Epithelial cell of esophagus (primary cell): ENCODE results near the gene CFAP100.

Experiments
- DNase-seq: peaks from one replicate; pipeline ENCODE4 v3.0.0; 2010; ENCODE audit warnings: low read depth
- H3K4me3 ChIP-seq: 2 replicates; pipeline ENCODE4 v1.5.1; 2011; ENCODE audit warnings: mild to moderate bottlenecking, low read length, control low read depth
- TF ChIP-seq, protein P1 (sequence below): IDR thresholded peaks from 2 replicates; pipeline ENCODE4 v1.5.1; 2011; ENCODE audit warnings: low read depth, mild to moderate bottlenecking, low read length, control low read depth, inconsistent platforms; ENCODE audit not compliant: insufficient read depth; ENCODE audit errors: missing control alignments

Gene CFAP100

DNA sequence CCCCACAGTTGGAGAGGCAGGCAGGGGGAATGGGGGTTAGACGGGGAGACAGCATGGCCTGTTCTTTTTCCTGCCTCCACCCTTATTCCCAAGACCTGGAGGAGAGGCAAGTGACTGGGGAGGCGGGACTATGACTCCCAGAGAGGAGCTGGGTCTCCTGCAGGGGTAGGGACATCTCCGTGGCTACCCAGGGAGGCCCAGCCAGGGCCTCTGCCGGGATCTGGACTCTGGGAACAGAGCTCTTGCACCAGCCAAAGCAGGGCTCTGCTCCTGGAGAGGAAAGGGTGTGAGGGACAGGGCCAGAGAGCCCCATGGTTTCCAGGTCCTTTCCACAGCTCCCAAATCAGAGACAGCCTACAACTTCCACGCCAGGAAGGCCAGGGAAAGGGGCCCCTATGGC, 22.8 kb downstream of the CFAP100 start:
- TF ChIP-seq, protein P1, sequence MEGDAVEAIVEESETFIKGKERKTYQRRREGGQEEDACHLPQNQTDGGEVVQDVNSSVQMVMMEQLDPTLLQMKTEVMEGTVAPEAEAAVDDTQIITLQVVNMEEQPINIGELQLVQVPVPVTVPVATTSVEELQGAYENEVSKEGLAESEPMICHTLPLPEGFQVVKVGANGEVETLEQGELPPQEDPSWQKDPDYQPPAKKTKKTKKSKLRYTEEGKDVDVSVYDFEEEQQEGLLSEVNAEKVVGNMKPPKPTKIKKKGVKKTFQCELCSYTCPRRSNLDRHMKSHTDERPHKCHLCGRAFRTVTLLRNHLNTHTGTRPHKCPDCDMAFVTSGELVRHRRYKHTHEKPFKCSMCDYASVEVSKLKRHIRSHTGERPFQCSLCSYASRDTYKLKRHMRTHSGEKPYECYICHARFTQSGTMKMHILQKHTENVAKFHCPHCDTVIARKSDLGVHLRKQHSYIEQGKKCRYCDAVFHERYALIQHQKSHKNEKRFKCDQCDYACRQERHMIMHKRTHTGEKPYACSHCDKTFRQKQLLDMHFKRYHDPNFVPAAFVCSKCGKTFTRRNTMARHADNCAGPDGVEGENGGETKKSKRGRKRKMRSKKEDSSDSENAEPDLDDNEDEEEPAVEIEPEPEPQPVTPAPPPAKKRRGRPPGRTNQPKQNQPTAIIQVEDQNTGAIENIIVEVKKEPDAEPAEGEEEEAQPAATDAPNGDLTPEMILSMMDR: no peak
- H3K4me3 ChIP-seq: no peak overlapping the region
- no peak for DNase-seq

DNA sequence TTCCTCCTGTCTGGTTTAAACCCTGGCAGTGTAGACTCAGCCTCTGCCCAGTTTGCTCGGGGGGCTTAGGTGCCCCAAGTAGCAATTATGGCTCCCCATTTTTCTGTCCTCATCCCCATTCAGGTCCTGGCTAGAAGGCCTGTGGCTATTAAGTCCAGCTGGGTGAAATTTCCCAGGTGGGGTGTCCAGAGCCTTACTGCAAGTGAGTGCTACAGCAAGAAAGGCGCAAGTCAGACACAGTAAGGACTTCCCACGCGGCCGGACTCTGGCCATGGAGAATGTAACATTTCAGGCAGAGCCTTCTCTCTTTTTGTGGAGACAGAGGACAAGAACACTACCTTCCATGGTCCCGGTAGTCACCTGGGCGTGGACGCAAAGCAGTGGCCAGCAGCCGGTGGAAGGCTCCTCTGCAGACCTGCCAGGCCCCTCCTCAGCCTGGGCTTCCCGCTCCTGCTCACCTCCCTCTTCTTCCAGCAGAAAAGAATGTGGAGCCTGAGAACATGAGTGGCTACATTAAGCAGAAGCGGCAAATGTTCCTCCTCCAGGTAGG, 23.3 kb downstream of the CFAP100 start:
- no peak overlapping the region for H3K4me3 ChIP-seq
- DNase-seq: no peak
- TF ChIP-seq, protein P1: no peak

DNA sequence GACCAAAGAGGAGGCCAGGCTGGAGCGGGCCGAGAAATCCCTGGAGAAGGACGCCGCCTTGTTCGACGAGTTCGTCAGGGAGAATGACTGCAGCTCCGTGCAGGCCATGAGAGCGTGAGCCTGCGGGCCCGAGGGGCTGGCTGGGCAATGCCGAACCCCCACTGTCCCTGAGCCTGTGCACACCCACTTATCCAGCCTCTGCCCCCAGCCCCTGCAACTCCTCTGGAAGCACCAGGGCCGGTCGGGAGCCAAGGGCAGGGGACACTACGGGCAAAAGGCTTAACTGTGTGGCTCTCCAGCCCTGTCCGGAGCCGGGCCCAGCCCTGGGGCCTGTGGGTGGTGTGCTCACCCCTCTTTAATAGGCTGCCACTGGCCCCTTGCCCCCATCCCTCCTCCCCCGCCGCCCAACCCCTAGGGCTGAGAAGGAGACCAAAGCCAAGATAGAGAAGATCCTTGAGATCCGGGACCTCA, 24.0 kb downstream of the CFAP100 start:
- DNase-seq: no peak
- TF ChIP-seq, protein P1: no peak
- no peak overlapping the region for H3K4me3 ChIP-seq

DNA sequence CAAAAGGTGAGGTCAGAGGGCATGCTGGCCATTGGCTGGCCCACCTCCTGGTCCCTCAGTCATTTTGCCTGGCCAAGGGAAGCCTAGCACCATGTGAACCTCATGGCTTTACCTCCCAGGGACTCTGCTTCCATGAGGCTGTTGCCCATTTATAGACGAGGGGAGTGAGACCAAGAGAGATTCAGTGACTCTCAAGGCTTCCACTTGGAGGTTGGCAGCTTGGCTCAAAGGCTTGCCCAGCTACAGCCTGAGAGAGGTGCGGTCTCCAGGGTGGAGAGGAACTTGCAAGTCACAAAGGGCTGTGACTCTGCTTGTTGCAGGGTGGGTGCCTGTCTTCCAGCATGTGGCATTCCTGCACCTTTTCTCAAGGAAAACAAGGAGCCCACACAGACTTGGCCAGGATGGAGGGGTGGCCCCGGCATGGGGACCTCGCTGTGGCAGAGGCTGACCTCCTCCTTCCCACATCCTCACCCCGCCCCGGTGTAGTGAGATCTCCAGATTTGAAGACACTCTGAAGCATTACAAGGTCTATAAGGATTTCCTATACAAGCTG, 24.5 kb downstream of the CFAP100 start:
- TF ChIP-seq, protein P1: no peak
- H3K4me3 ChIP-seq: no peak overlapping the region
- no peak for DNase-seq

DNA sequence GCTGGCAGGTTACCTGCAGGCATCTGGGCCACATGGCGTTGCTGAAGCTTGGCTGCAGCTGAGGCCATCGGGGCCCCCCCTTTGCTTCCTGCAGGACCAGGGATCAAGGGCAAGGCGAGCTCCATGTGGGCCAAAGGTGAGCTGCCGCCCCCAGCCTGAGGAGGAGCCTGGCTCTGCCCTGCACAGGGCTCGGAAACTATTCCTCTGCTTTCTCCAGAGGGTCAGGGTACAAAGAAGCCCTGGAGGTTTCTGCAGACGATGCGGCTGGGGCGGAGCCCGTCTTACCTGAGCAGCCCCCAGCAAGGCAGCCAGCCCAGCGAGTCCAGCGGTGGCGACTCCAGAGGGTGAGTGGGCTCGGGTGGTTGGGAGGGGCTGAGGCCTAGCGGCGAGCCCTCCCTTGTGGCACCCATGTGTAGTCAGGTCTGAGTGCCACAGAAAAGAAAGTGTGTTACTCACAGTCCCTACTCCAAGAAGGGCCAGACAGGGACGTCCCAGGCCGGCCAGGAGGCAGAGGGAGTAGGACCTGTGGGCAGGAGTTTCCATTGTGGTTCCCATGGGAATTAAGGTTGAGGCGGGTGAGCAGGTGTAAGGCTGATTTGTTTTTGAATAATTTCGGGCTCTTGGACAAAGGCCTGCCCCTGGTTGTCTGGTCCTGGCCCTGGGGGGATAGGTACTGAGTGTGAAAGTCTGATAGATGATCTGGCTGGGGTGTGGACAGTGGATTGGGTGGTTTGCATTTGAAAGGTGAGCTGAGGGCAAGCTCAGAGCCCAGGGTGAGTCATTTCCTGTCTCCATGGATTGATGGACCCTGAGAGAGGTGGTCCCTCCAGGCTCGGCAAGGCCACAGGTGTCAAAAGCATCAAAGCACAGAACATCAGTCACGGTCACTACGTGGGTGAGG, 25.4 kb downstream of the CFAP100 start:
- no peak overlapping the region for H3K4me3 ChIP-seq
- no peak for DNase-seq
- TF ChIP-seq, protein P1: no peak

DNA sequence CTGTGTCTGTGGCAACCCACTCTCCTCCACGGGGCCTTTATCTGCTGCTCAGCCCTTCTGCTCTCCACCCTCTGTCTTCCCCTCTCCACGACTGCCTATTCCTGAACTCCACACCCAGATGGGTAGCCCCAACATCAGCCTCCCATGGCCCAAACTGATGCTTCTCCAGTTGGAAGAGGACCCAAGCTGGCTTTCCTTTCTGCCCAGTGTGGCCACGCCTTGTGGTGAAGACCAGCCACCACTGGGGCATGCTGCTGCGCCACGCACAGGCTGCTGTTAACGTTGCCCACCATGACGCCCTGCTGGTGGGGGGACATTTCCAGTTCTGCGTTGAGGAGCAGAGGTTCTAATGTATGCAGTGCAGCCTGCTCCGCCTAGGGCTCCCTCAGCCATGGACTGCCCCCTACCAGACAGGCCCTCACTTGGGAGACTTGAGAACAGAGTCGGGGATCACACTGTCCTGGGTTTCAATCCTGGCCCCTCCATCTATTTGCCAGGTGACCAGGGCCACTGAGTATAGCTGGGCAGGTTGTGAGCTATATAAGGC, 26.9 kb downstream of the CFAP100 start:
- no peak overlapping the region for H3K4me3 ChIP-seq
- TF ChIP-seq, protein P1: no peak
- no peak for DNase-seq
